Testis (tissue), 2 donors: Measurements from ENCODE around the gene GJB6.

ENCODE experiments used
- POLR2A ChIP-seq: fragments of 450-650 bp; IDR thresholded peaks from one replicate; pipeline ENCODE4 v1.6.1; 2017; ENCODE audit warnings: antibody characterized with exemption, mild to moderate bottlenecking, moderate library complexity
- TF ChIP-seq, protein P1 (sequence below), 3 experiments: fragments of 450-650 bp in 2 of 3; fragments of 200-600 bp in 1 of 3; sonication (generic) in 1 of 3; IDR thresholded peaks; one replicate each; pipeline ENCODE4 v1.5.1; 2016 to 2019; ENCODE audit warnings: antibody characterized with exemption in 3 of 3, mild to moderate bottlenecking in 2 of 3, moderate library complexity in 1 of 3

DNA sequence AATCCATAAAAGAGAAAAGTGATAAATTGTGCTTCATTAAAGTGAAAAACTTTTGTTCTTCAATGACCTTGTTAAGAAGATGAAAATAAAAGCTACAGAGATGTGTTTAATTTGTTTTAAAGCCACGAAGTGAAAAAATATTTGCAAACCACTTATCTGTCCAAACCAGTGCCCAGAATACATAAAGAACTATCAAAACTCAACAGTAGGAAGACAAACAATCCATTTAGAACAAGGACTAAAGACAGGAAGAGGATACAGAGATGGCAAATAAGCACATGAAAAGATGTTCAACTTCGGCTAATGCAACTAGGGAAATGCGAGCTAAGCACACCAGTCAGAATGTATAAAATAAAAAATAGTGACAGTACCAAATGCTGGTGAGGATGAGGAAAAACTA lies 15.0 kb downstream of the GJB6 start:
- TF ChIP-seq, protein P1, sequence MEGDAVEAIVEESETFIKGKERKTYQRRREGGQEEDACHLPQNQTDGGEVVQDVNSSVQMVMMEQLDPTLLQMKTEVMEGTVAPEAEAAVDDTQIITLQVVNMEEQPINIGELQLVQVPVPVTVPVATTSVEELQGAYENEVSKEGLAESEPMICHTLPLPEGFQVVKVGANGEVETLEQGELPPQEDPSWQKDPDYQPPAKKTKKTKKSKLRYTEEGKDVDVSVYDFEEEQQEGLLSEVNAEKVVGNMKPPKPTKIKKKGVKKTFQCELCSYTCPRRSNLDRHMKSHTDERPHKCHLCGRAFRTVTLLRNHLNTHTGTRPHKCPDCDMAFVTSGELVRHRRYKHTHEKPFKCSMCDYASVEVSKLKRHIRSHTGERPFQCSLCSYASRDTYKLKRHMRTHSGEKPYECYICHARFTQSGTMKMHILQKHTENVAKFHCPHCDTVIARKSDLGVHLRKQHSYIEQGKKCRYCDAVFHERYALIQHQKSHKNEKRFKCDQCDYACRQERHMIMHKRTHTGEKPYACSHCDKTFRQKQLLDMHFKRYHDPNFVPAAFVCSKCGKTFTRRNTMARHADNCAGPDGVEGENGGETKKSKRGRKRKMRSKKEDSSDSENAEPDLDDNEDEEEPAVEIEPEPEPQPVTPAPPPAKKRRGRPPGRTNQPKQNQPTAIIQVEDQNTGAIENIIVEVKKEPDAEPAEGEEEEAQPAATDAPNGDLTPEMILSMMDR (IDR thresholded peaks at IDR 0.05) = no peak
- TF ChIP-seq POLR2A = no peak
